OCI-LY1 (cell line): Measurements from ENCODE around the gene SDR39U1.

Experiments used
- H2AFZ ChIP-seq: fragments of 200-600 bp; sonication (generic), shearing (Covaris generic); 2 replicates; pipeline ENCODE4 v1.6.0; 2014; ENCODE audit warnings: antibody characterized with exemption, mild to moderate bottlenecking, low read length
- H3F3A ChIP-seq: fragments of 200-600 bp; sonication (generic), shearing (Covaris generic); 2 replicates; pipeline ENCODE4 v1.6.0; 2014; ENCODE audit warnings: mild to moderate bottlenecking, antibody characterized with exemption, low read length, moderate library complexity; ENCODE audit not compliant: insufficient read depth
- H3K27ac ChIP-seq: fragments of 200-600 bp; sonication (generic); 2 replicates; pipeline ENCODE4 v1.5.1; 2014; ENCODE audit warnings: low read length, mixed run types, mild to moderate bottlenecking, low read depth; ENCODE audit not compliant: poor library complexity, severe bottlenecking
- H3K27me3 ChIP-seq: fragments of 200-600 bp; sonication (generic); 2 replicates; pipeline ENCODE4 v1.6.0; 2014; ENCODE audit warnings: antibody characterized with exemption, mild to moderate bottlenecking, low read length, moderate library complexity; ENCODE audit not compliant: insufficient read depth
- H3K36me3 ChIP-seq: fragments of 200-600 bp; sonication (generic); 2 replicates; pipeline ENCODE4 v1.6.1; 2014; ENCODE audit warnings: mild to moderate bottlenecking, antibody characterized with exemption, low read length, moderate library complexity, mixed read lengths; ENCODE audit not compliant: insufficient read depth
- H3K4me1 ChIP-seq: fragments of 200-600 bp; sonication (generic); 2 replicates; pipeline ENCODE4 v1.5.1; 2014; ENCODE audit warnings: mild to moderate bottlenecking, low read length, moderate library complexity; ENCODE audit not compliant: insufficient read depth, severe bottlenecking
- H3K4me2 ChIP-seq: fragments of 200-600 bp; sonication (generic), shearing (Covaris generic); 2 replicates; pipeline ENCODE4 v1.6.1; 2014; ENCODE audit warnings: low read length
- H3K4me3 ChIP-seq: fragments of 200-600 bp; sonication (generic); 2 replicates; pipeline ENCODE4 v1.5.1; 2014; ENCODE audit warnings: low read length, low read depth, mild to moderate bottlenecking, mixed read lengths; ENCODE audit not compliant: poor library complexity, severe bottlenecking
- H3K79me2 ChIP-seq: fragments of 200-600 bp; shearing (Covaris generic); 2 replicates; pipeline ENCODE4 v1.6.1; 2016; ENCODE audit warnings: mixed run types, low read length, mixed read lengths; ENCODE audit not compliant: insufficient read depth
- H3K9ac ChIP-seq: fragments of 200-600 bp; sonication (generic), shearing (Covaris generic); 2 replicates; pipeline ENCODE4 v1.6.1; 2014; ENCODE audit warnings: mild to moderate bottlenecking, low read length, mixed read lengths
- H3K9me2 ChIP-seq: fragments of 200-600 bp; sonication (generic), shearing (Covaris generic); 2 replicates; pipeline ENCODE4 v1.6.1; 2014; ENCODE audit warnings: low read depth, mild to moderate bottlenecking, low read length, mixed read lengths
- H3K9me3 ChIP-seq: fragments of 200-600 bp; shearing (Covaris generic); 2 replicates; pipeline ENCODE4 v1.6.1; 2014; ENCODE audit warnings: low read length, mixed read lengths
- H4K20me1 ChIP-seq: fragments of 200-600 bp; sonication (generic), shearing (Covaris generic); 2 replicates; pipeline ENCODE4 v1.6.0; 2016; ENCODE audit warnings: mild to moderate bottlenecking, low read length; ENCODE audit not compliant: insufficient read depth
- CTCF ChIP-seq: fragments of 200-600 bp; sonication (generic), shearing (Covaris generic); IDR thresholded peaks from 2 replicates; pipeline ENCODE4 v1.5.1; 2017; ENCODE audit warnings: mild to moderate bottlenecking, antibody characterized with exemption, low read length, moderate library complexity, mixed read lengths
- EZH2 ChIP-seq: fragments of 200-600 bp; sonication (generic), shearing (Covaris generic); IDR thresholded peaks from 2 replicates; pipeline ENCODE4 v1.8.0; 2017; ENCODE audit warnings: borderline replicate concordance, mixed run types, mild to moderate bottlenecking, antibody characterized with exemption, low read length, moderate library complexity, mixed read lengths

Gene SDR39U1

GRCh38 chr14:24465805-24466204, 23.2 kb upstream of the SDR39U1 start:
- Histone ChIP-seq H3K4me2 (no peak overlapping the region), H3K27ac (peak overlapping the region; percentile 92)

GRCh38 chr14:24465368-24465767, 22.8 kb upstream of the SDR39U1 start:
- Histone ChIP-seq H3K4me2 (no peak overlapping the region), H3F3A (no peaks in the 10 kb centered on the region), H3K27me3 (no peaks in the 10 kb centered on the region), H3K9me2 (no peaks in the 10 kb centered on the region), H3K36me3 (no peaks in the 10 kb centered on the region), H3K4me1 (peaks cover 30% of the 10 kb centered on the region), H3K9ac (no peak overlapping the region), H3K9me3 (no peaks in the 10 kb centered on the region), H3K79me2 (no peaks in the 10 kb centered on the region), H4K20me1 (no peaks in the 10 kb centered on the region), H2AFZ (no peak overlapping the region), H3K27ac (peak overlapping the region; percentile 92), H3K4me3 (no peak overlapping the region)
- TF ChIP-seq EZH2: no peak
- no peak for TF ChIP-seq CTCF

More at GRCh38 chr14:24465805-24466204, 23.2 kb upstream of the SDR39U1 start:
- Histone ChIP-seq H3K27me3 (no peaks in the 10 kb centered on the region), H3K9me3 (no peaks in the 10 kb centered on the region), H3K4me1 (peaks cover 30% of the 10 kb centered on the region), H3F3A (no peaks in the 10 kb centered on the region), H3K9ac (no peak overlapping the region), H3K4me3 (no peak overlapping the region), H3K9me2 (no peaks in the 10 kb centered on the region), H2AFZ (no peak overlapping the region), H4K20me1 (no peaks in the 10 kb centered on the region), H3K79me2 (no peaks in the 10 kb centered on the region), H3K36me3 (no peaks in the 10 kb centered on the region)
- TF ChIP-seq CTCF: no peak
- no peak for TF ChIP-seq EZH2

GRCh38 chr14:24463884-24464785, 21.6 kb upstream of the SDR39U1 start:
- H3K4me2 ChIP-seq: peak overlapping the region; percentile 36
- H3K27me3 ChIP-seq: no peaks in the 10 kb centered on the region
- H3K4me3 ChIP-seq: no peak overlapping the region

More at GRCh38 chr14:24463884-24464785, 21.6 kb upstream of the SDR39U1 start:
- Histone ChIP-seq H3K36me3 (no peaks in the 10 kb centered on the region), H3K9me3 (no peaks in the 10 kb centered on the region), H3K9ac (no peak overlapping the region; the same call in 1 of the 2 replicates), H3F3A (no peaks in the 10 kb centered on the region), H3K27ac (peak overlapping the region; percentile 92), H3K4me1 (peaks cover 30% of the 10 kb centered on the region), H2AFZ (no peak overlapping the region), H3K79me2 (no peaks in the 10 kb centered on the region), H4K20me1 (no peaks in the 10 kb centered on the region), H3K9me2 (no peaks in the 10 kb centered on the region)
- TF ChIP-seq EZH2: no peak
- no peak for TF ChIP-seq CTCF
